NCI-H2196 treated with DMSO at 0.1 percent for 48 hours (cell line): Measurements from ENCODE around the gene FAM131B.

Source experiments
- DNase-seq: peaks from one replicate; lab custom pipeline; 2025; ENCODE audit not compliant: unreplicated experiment; lab: John Stamatoyannopoulos, UW

FAM131B gene

GRCh38 chr7:143360788-143361551 lies 1.5 kb downstream of the FAM131B start:
- DNase-seq, result no peak

GRCh38 chr7:143359771-143360353 lies 2.7 kb downstream of the FAM131B start:
- no peak for DNase-seq

GRCh38 chr7:143358626-143359025 lies 3.9 kb downstream of the FAM131B start:
- no peak for DNase-seq

- no peak for DNase-seq
These were observed 6.0 kb downstream of the FAM131B start for GRCh38 chr7:143356414-143357050.

GRCh38 chr7:143355450-143356385 lies 6.8 kb downstream of the FAM131B start:
- no peak for DNase-seq

GRCh38 chr7:143354965-143355364 lies 7.5 kb downstream of the FAM131B start:
- no peak for DNase-seq

- DNase-seq, result no peak
These were observed 8.1 kb downstream of the FAM131B start for GRCh38 chr7:143354376-143354775.

- no peak for DNase-seq
These were observed 9.9 kb downstream of the FAM131B start for GRCh38 chr7:143352531-143353002.

- DNase-seq, result no peak
These were observed 10.9 kb downstream of the FAM131B start for GRCh38 chr7:143351574-143351973.

GRCh38 chr7:143351060-143351459 lies 11.5 kb downstream of the FAM131B start:
- no peak for DNase-seq

GRCh38 chr7:143347950-143348349 lies 14.6 kb downstream of the FAM131B start:
- DNase-seq, result no peak

- DNase-seq, result no peak
These were observed 16.5 kb downstream of the FAM131B start for GRCh38 chr7:143346018-143346417.

GRCh38 chr7:143345428-143345900 lies 17.0 kb downstream of the FAM131B start:
- DNase-seq, result no peak

GRCh38 chr7:143343596-143343995 lies 18.9 kb downstream of the FAM131B start:
- DNase-seq, result no peak

GRCh38 chr7:143341842-143342241 lies 20.7 kb downstream of the FAM131B start:
- DNase-seq, result no peak

- DNase-seq, result no peak
These were observed 25.3 kb downstream of the FAM131B start for GRCh38 chr7:143337216-143337615.

- no peak for DNase-seq
These were observed 28.3 kb downstream of the FAM131B start for GRCh38 chr7:143334244-143334643.

GRCh38 chr7:143331179-143331801 lies 31.2 kb downstream of the FAM131B start:
- no peak for DNase-seq

GRCh38 chr7:143329471-143330170 lies 32.9 kb downstream of the FAM131B start:
- no peak for DNase-seq

- DNase-seq, result no peak
These were observed 34.6 kb downstream of the FAM131B start for GRCh38 chr7:143327903-143328302.
